A673 (cell line): ENCODE data around the gene CELSR1. TPM values are rescaled to one million over a fixed set of nuclear protein-coding genes. Genes with fewer than 3 reads are reported as not detected.

ENCODE experiments used
- BruUV-seq: library from RNA; stranded (reverse); fragments of 400-500 nt; replicated peaks from 2 replicates; lab custom pipeline; 2021; lab: Mats Ljungman, UMichigan
- CTCF ChIA-PET: fragments of 300-600 bp; sonication (Branson Sonifier 250); formaldehyde crosslinking; loops from one replicate; lab custom pipeline; 2022; ENCODE audit warnings: antibody characterized with exemption; lab: Charles Lee
- POLR2A ChIA-PET: fragments of 300-600 bp; sonication (Branson Sonifier 250); formaldehyde crosslinking; loops from one replicate; lab custom pipeline; 2022; ENCODE audit warnings: antibody characterized with exemption; ENCODE audit not compliant: low non-redundant PET; lab: Charles Lee
- DNase-seq: peaks from one replicate; pipeline ENCODE4 v3.0.0-alpha.2; 2015; ENCODE audit warnings: low spot score
- H3K27ac ChIP-seq: fragments of 200-600 bp; sonication (generic); 2 replicates; pipeline ENCODE4 v1.5.1; 2016; ENCODE audit warnings: mixed run types, low read depth, mild to moderate bottlenecking, mixed read lengths, antibody characterized with exemption, low read length; ENCODE audit not compliant: poor library complexity, severe bottlenecking
- H3K27me3 ChIP-seq: fragments of 200-600 bp; sonication (generic); replicated peaks from 2 replicates; pipeline ENCODE4 v1.6.1; 2017; ENCODE audit warnings: mixed run types, low read depth, mild to moderate bottlenecking, mixed read lengths, antibody characterized with exemption, low read length; ENCODE audit not compliant: insufficient read depth, poor library complexity
- H3K36me3 ChIP-seq: fragments of 200-600 bp; sonication (generic); 2 replicates; pipeline ENCODE4 v1.6.1; 2016; ENCODE audit warnings: mixed run types, mild to moderate bottlenecking, mixed read lengths, antibody characterized with exemption, low read length; ENCODE audit not compliant: insufficient read depth, poor library complexity, severe bottlenecking
- H3K4me1 ChIP-seq: fragments of 200-600 bp; sonication (generic); 2 replicates; pipeline ENCODE4 v1.6.1; 2017; ENCODE audit warnings: mixed run types, mild to moderate bottlenecking, mixed read lengths, antibody characterized with exemption, low read length; ENCODE audit not compliant: insufficient read depth, poor library complexity, severe bottlenecking
- H3K4me3 ChIP-seq: fragments of 200-600 bp; sonication (generic); 2 replicates; pipeline ENCODE4 v1.5.1; 2016; ENCODE audit warnings: low read depth, mixed run types, mild to moderate bottlenecking, mixed read lengths, low read length; ENCODE audit not compliant: poor library complexity, severe bottlenecking
- H3K9me3 ChIP-seq: fragments of 200-600 bp; sonication (generic); 2 replicates; pipeline ENCODE4 v1.6.1; 2016; ENCODE audit warnings: mixed run types, low read depth, mild to moderate bottlenecking, mixed read lengths, antibody characterized with exemption, low read length; ENCODE audit not compliant: poor library complexity, severe bottlenecking
- EZH2 ChIP-seq: fragments of 200-600 bp; sonication (generic); IDR thresholded peaks from 2 replicates; pipeline ENCODE4 v1.6.1; 2017; ENCODE audit warnings: borderline replicate concordance, low read depth, mild to moderate bottlenecking, mixed read lengths, antibody characterized with exemption, low read length; ENCODE audit not compliant: poor library complexity, severe bottlenecking
- intact Hi-C: fragments of 100-400 bp; cut with micrococcal nuclease; formaldehyde crosslinking; loops from one replicate; pipeline ENCODE4 v1.10.0; 2022; ENCODE audit not compliant: unreplicated experiment
- total RNA-seq: library from RNA; stranded (reverse); gene quantifications from 2 replicates; pipeline ENCODE4 v1.2.3, GENCODE V29; 2021
- TF ChIP-seq, protein P1 (sequence below): fragments of 300-800, 200-600 bp; sonication (generic); conservative IDR thresholded peaks from 2 replicates; pipeline ENCODE4 v1.5.1; 2017; ENCODE audit warnings: low read depth, mild to moderate bottlenecking, antibody characterized with exemption, low read length, moderate library complexity, mixed read lengths

Gene CELSR1
- total RNA-seq, 1 experiment from 2014 or later = 2.3 TPM

GRCh38 chr22:46460857-46461256, 76.6 kb downstream of the CELSR1 start:
- no peak for TF ChIP-seq EZH2
- TF ChIP-seq, protein P1, sequence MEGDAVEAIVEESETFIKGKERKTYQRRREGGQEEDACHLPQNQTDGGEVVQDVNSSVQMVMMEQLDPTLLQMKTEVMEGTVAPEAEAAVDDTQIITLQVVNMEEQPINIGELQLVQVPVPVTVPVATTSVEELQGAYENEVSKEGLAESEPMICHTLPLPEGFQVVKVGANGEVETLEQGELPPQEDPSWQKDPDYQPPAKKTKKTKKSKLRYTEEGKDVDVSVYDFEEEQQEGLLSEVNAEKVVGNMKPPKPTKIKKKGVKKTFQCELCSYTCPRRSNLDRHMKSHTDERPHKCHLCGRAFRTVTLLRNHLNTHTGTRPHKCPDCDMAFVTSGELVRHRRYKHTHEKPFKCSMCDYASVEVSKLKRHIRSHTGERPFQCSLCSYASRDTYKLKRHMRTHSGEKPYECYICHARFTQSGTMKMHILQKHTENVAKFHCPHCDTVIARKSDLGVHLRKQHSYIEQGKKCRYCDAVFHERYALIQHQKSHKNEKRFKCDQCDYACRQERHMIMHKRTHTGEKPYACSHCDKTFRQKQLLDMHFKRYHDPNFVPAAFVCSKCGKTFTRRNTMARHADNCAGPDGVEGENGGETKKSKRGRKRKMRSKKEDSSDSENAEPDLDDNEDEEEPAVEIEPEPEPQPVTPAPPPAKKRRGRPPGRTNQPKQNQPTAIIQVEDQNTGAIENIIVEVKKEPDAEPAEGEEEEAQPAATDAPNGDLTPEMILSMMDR = no peak
- DNase-seq = no peak
- ChIA-PET CTCF (no interaction called here), POLR2A (interaction anchor here (0.8 kb wide), 1 partner anchor 30 kb away, joined by 3 read pairs; no protein-coding TSS in a partner anchor)
- H3K27me3 ChIP-seq = no peaks in the 10 kb centered on the region
- no peak overlapping the region for H3K4me3 ChIP-seq
- peaks cover 10% of the 10 kb centered on the region for H3K4me1 ChIP-seq
- intact Hi-C loops = no loop called here
- BruUV-seq = no TSS peak
- no peak overlapping the region for H3K27ac ChIP-seq
- no peaks in the 10 kb centered on the region for H3K9me3 ChIP-seq
- no peaks in the 10 kb centered on the region for H3K36me3 ChIP-seq

DNA sequence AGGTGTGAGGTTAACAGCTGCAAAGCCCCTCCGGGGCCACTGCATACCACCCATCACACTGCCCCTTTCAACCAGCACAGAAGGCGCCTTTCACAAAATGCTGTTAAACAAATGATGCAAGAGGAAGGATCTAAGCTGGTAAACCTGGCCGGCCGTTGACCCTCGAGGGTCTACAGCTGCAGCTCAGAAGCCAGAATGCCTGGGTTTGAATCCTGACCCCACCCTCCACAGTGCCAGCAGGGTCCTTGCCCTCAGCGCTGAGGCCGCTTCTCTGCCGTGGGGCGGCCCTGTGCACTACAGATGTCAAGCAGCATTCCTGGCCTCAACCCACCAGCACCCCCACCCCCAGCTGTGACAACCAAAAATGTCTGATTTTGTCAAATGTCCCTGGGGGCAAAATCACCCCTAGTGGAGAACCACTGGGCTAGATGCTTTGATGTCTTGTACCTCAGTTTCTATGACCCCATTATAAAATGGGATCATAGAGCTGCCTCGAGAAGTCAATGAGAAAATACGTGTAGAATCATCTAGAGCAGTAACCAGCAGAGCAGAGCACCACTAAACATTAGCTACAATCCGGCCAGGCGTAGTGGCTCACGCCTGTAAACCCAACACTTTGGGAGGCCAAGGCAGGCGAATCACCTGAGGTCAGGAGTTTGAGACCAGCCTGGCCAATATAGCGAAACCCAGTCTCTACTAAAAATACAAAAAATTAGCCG, 77.9 kb downstream of the CELSR1 start:
- intact Hi-C loops = no loop called here

DNA sequence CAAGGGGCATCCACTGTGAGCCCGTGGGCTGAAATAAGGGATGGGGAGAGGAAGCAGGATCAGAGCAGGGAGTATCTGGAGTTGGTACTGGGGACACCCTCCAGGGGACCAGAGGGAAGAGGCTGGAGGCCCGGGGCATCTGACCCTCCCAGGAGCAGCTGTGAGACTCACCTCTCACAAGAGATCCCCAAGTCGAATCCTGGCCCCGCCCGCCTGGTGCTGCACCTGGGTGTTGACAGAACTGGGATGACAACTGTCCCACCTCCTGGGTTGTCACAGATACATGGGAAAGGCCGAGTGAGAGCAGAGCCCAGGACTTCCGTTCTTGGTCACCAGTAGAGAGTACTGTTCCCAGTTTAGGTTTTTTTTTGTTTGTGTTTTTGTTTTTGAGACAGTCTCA, 78.9 kb downstream of the CELSR1 start:
- peaks cover 10% of the 10 kb centered on the region for H3K4me1 ChIP-seq
- H3K27me3 ChIP-seq = no peaks in the 10 kb centered on the region
- H3K27ac ChIP-seq = no peak overlapping the region
- H3K4me3 ChIP-seq = no peak overlapping the region
- ChIA-PET CTCF (no interaction called here), POLR2A (no interaction called here)
- H3K36me3 ChIP-seq = no peaks in the 10 kb centered on the region
- no peaks in the 10 kb centered on the region for H3K9me3 ChIP-seq
- no TSS peak for BruUV-seq
- DNase-seq = no peak
- intact Hi-C loops = no loop called here
- TF ChIP-seq EZH2 = no peak
- TF ChIP-seq, protein P1 = no peak

More for the DNA sequence above, 77.9 kb downstream of the CELSR1 start:
- no peaks in the 10 kb centered on the region for H3K9me3 ChIP-seq
- H3K27ac ChIP-seq = no peak overlapping the region
- H3K27me3 ChIP-seq = no peaks in the 10 kb centered on the region
- CTCF ChIA-PET = no interaction called here
- H3K4me1 ChIP-seq = peaks cover 10% of the 10 kb centered on the region
- POLR2A ChIA-PET = no interaction called here
- TF ChIP-seq, protein P1 = no peak
- TF ChIP-seq EZH2 = no peak
- BruUV-seq = no TSS peak
- DNase-seq = no peak
- H3K4me3 ChIP-seq = no peak overlapping the region
- no peaks in the 10 kb centered on the region for H3K36me3 ChIP-seq
